GM19372 (cell line): ENCODE data around the gene NCOA6.
"Not testable (repeated sequence)": the region's sequence is repeated elsewhere in the genome, so short reads cannot be mapped to it uniquely, and the experiment has no call there.

Experiments used
- ATAC-seq: cut with Tn5 transposase; IDR thresholded peaks from one replicate; pipeline ENCODE4 v1.9.1; 2021; ENCODE audit warnings: mild to moderate bottlenecking, low read depth, moderate library complexity; ENCODE audit not compliant: unreplicated experiment

NCOA6 gene

GRCh38 chr20:34729416-34729815 is 96.0 kb downstream of the NCOA6 start:
- ATAC-seq, result no peak

GRCh38 chr20:34724172-34724571 is 101.3 kb downstream of the NCOA6 start:
- ATAC-seq, result no peak

- not testable (repeated sequence) for ATAC-seq
These were observed 102.9 kb downstream of the NCOA6 start for GRCh38 chr20:34722560-34722959.

GRCh38 chr20:34720266-34720665 is 105.2 kb downstream of the NCOA6 start:
- ATAC-seq, result no peak

GRCh38 chr20:34719242-34720017 is 106.0 kb downstream of the NCOA6 start:
- ATAC-seq, result peak; percentile 87

GRCh38 chr20:34717230-34718095 is 108.0 kb downstream of the NCOA6 start:
- ATAC-seq, result no peak

- ATAC-seq, result no peak
These were observed 108.6 kb downstream of the NCOA6 start for GRCh38 chr20:34716921-34717229.

- no peak for ATAC-seq
These were observed 110.1 kb downstream of the NCOA6 start for GRCh38 chr20:34715384-34715783.

- not testable (repeated sequence) for ATAC-seq
These were observed 111.4 kb downstream of the NCOA6 start for GRCh38 chr20:34713944-34714515.

- ATAC-seq, result no peak
These were observed 112.1 kb downstream of the NCOA6 start for GRCh38 chr20:34713194-34713943.

- no peak for ATAC-seq
These were observed 112.8 kb downstream of the NCOA6 start for GRCh38 chr20:34712525-34713192.

- no peak for ATAC-seq
These were observed 113.5 kb downstream of the NCOA6 start for GRCh38 chr20:34711813-34712430.

GRCh38 chr20:34710861-34711574 is 114.4 kb downstream of the NCOA6 start:
- ATAC-seq, result no peak

- ATAC-seq, result no peak
These were observed 114.9 kb downstream of the NCOA6 start for GRCh38 chr20:34710568-34710839.

- peak; percentile 37 for ATAC-seq
These were observed 115.5 kb downstream of the NCOA6 start for GRCh38 chr20:34709831-34710567.

GRCh38 chr20:34709044-34709830 is 116.2 kb downstream of the NCOA6 start:
- ATAC-seq, result peak; percentile 51

- ATAC-seq, result peak; percentile 9
These were observed 116.8 kb downstream of the NCOA6 start for GRCh38 chr20:34708621-34709043.
